HL-60/S4 treated with phorbol 12-myristate 13-acetate at 8.2 ng/mL for 4 days and 3 days (cell line): Measurements from ENCODE around the gene HIPK4.
"Not testable (repeated sequence)": the region's sequence is repeated elsewhere in the genome, so short reads cannot be mapped to it uniquely, and the experiment has no call there.

Experiments
- in situ Hi-C: fragments of 300-500 bp; cut with MboI; formaldehyde crosslinking; loops from 2 replicates; pipeline ENCODE4 v1.15.0; 2022; ENCODE audit warnings: low sequenced_read_pairs

The HIPK4 gene

DNA sequence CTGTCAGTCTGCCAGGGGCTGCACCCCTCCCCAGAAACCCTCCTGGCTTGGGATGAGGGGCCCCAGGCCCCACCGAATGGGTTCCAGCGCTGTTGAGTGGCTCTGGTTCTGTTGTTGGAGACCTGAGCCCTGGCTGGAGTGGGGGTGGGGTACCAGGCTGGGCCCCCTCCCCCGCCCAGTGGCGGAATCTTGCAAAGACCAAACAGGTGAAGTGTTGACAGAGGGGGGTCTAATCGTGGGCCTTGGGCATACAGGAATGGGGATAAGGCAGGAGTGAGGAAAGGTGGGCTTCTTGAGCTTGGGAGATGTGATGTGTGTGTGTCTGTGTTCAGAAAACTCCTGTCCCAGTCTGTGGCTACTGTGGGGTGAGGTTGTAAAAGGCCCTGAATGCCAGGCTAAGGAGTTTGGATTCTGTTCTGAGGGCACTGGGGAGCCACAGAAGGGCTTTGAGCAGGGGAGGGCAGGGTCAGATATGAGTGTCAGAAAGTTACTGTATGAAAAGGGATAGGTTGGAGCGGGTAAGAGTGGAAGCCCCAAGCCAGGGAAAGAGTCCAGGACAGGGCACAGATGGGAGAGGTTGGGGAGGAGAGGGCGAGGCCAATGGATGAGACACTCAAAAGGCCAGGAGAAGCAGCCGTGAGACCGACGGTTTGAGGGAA is at the start of gene HIPK4:
Gene HIPK4 (minus strand): TSS at position 98 of the 659 bp plus-strand sequence. CDS start 279 bp downstream, outside the sequence.
- in situ Hi-C loops = no loop called here

- in situ Hi-C loops = no loop called here
Measured at GRCh38 chr19:40438284-40438683, 48.3 kb upstream of the HIPK4 start.

DNA sequence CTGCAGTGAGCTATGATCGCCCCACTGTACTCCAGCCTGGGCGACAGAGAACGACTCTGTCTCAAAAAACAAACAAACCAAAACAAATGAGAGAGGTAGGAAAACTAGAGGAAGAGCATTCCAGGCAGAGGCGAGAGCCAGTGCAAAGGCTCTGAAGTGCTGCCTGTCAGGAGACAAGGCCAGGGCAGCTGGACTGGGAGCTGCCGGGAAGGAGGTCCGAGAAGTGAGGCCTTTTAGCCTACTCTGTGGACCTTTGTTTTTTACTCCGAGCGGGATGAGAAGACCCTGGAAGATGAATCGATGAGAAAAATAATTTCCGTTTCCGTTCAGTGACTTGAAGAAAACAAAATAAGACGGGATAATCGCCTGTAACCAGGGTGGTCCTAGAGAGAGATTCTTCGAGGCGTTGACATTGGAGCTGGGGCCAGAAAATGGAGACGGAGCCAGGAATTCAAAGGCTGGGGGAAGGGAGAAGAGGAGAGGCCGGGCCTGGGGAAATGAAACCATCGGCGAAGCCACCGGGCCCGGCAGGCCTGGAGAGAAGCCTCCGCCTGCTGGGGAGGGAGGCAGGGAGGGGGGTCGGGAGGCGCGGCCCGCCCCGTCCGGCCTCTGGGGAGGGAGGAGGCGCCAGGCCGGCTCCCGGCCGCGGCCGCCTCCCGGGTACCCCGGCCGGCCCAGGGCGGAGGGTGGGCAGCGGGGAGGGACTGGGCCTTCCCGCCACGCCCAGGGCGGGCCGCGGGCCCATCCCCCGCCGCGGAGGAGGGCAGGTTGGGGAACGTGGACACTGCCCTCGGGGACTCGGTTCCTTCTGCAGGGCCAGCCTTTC is 43.6 kb upstream of the HIPK4 start:
- in situ Hi-C loops = no loop called here

- in situ Hi-C loops = not testable (repeated sequence)
Measured at GRCh38 chr19:40432760-40433159, 42.8 kb upstream of the HIPK4 start.

GRCh38 chr19:40431698-40432097 is 41.7 kb upstream of the HIPK4 start:
- in situ Hi-C loops = no loop called here

DNA sequence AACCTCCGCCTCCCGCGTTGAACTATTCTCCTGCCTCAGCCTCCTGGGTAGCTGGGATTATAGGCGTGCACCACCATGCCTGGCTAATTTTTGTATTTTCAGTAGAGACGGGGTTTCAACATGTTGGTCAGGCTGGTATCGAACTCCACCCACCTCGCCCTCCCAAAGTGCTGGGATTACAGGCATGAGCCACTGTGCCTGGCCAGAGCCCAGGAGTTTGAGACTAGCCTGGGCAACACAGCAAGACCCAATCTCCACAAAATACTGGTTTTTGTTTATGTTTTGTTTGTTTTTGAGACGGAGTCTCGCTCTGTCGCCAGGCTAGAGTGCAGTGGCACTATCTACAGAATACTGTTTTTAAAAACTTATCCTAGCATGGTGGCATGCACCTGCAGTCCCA is 40.3 kb upstream of the HIPK4 start:
- in situ Hi-C loops = not testable (repeated sequence)

DNA sequence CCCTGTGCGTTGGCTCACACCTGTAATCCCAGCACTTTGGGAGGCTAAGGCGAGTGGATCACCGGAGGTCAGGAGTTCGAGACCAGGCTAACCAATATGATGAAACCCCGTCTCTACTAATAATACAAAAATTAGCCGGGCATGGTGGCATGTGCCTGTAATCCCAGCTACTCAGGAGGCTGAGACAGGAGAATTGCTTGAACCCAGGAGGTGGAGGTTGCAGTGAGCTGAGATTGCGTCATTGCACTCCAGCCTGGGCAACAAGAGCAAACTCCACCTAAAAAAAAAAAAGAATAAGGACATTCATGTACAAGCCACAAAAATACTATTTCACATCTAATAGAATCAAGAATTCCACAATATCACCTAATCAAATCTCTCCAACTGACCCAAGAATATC is 38.2 kb upstream of the HIPK4 start:
- in situ Hi-C loops = not testable (repeated sequence)

DNA sequence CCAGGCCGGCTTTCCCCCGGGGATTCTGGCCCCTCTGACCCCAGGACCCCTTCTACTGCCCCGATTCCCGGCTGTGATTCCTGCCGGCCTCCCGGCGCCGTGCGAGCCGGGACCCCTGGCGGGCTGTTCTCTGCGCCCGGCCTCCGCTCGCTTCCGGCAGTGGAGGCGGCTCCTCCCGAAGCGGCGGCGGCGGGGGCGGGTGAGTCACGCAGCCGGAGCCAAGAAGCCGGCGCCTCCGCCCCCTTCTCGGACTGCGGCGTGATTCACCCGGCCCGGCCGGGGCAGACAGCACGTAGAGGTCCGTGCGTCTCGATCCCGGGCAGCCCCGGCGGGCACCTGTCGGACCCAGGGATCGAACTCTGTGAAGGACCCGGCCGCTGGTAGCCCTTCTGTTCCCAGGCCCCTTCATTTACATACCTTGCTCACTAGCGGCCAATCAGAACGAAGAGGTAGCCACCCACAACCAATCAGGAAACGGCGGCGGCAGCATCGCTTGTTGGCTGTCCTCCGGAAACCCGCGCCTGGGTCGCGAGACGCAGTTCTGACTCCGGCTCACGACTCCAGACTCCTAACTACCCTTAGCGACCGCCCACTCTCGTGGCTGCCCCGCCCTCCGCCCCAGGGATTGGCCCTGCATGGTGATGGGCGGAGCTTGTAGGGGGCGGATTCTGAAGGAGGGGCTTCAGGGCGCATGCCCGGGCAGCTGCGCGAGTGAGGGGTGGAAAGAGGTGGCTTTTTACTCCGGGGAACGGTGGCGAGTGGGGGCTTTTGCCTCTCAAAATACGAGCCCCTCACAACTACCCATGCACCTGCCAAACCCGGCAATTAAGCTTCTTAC is 35.7 kb upstream of the HIPK4 start, which contains the start of gene SERTAD1:
Gene SERTAD1 (minus strand): TSS at position 543 of the 838 bp plus-strand sequence. CDS start 2,446 bp downstream, outside the sequence.
- in situ Hi-C loops = no loop called here

GRCh38 chr19:40424637-40425449 is 34.9 kb upstream of the HIPK4 start:
- in situ Hi-C loops = no loop called here

DNA sequence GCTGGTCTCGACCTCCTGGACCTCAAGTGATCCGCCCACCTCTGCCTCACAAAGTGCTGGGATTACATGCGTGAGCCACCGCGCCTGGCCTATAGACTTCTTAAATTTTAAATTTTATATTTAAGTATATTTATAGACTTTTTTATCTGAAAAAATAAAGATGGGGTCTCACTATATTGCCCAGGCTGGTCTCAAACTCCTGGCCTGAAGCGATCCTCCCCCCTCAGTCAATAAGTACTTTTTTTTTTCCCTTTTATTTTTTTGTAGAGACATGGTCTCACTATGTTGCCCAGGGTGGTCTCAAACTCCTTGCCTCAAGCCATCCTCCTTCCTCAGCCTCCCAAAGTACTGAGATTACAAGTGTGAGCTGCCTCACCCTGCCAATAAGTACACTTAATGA is 34.0 kb upstream of the HIPK4 start:
- in situ Hi-C loops = no loop called here

DNA sequence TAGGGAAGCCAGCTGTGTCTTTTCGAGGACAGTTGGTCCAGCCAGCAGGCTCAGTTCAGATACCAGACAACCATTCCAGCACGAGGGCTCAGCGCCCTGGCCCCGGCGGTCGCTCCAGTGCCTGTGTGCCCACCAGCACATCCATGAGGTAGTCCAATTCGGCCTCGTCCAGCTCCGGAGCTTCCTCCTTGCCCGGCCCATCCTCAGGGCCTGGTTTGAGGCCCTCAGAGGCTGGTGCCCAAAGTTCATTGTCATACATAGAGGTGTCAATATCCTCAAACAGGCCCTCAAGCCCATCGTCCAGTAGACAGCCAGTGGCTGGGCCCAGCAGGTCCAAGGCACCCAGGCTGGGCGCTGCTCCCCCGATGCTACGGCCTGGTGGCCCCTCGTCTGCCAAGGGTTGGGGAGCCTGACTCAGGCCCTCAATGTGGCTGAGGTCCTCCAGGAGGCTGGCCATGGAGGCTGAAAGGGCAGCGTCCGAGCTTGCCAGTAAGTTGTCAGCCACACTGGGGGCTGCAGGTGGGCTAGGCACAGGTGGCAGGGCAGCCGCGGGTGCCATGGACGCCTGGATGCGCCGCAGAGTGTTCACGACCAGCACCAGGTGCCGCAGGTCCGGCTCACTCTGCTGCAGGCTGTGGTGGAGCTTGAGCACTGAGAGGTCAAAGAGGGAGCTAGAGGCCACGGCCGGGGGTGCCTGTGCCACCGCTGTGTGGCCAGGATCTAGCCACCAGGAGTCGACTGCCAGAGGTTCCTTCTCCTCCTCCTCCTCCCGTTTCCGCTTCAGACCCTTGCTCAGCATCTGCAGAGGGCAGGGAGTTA is 33.0 kb upstream of the HIPK4 start:
- in situ Hi-C loops = no loop called here

- in situ Hi-C loops = no loop called here
Measured at GRCh38 chr19:40421993-40422747, 32.2 kb upstream of the HIPK4 start.

- in situ Hi-C loops = no loop called here
Measured at GRCh38 chr19:40420766-40421765, 31.1 kb upstream of the HIPK4 start.

- in situ Hi-C loops = no loop called here
Measured at GRCh38 chr19:40420451-40420765, 30.4 kb upstream of the HIPK4 start.

- in situ Hi-C loops = no loop called here
Measured at GRCh38 chr19:40419780-40420179, 29.8 kb upstream of the HIPK4 start.

- in situ Hi-C loops = no loop called here
Measured at GRCh38 chr19:40419066-40419612, 29.2 kb upstream of the HIPK4 start.

- in situ Hi-C loops = no loop called here
Measured at GRCh38 chr19:40418040-40418439, 28.1 kb upstream of the HIPK4 start.

- in situ Hi-C loops = no loop called here
Measured at GRCh38 chr19:40417643-40417981, 27.6 kb upstream of the HIPK4 start.
